ENCODE results near the gene SYCP1. TPM values are rescaled to one million over a fixed set of nuclear protein-coding genes. Genes with fewer than 3 reads are reported as not detected.

The SYCP1 gene
- total RNA-seq (not detected), polyA plus RNA-seq (ENCODE audit: insufficient read depth, low read depth, low replicate concordance) (not detected)
- long read RNA-seq, donor 1, result 0 reads
- long read RNA-seq, donor 2, result 0 reads
- long read RNA-seq, donor 3, result 0 reads
- long read RNA-seq, donor 4, result 0 reads
- long read RNA-seq, donor 5, result 0 reads
- long read RNA-seq, donor 6, partial matches to known transcripts, result 0 of 9 reads
- long read RNA-seq, donor 6, other reads (novel, unspliced or antisense), result 9 of 9 reads
- long read RNA-seq, donor 7, result 0 reads
- long read RNA-seq, donor 8, result 0 reads
- long read RNA-seq, donor 9, result 0 reads
- long read RNA-seq, donor 10, partial matches to known transcripts, result 31 of 31 reads
- long read RNA-seq, donor 10, other reads (novel, unspliced or antisense), result 0 of 31 reads

GRCh38 chr1:114854693-114855320, at the start of gene SYCP1:
TSS of gene SYCP1 (plus strand) at chr1:114854863. CDS start at chr1:114855465, 602 bp downstream.
- peaks cover 7% of the 10 kb centered on the region for H3K27me3 ChIP-seq (ENCODE audit: control insufficient read depth, insufficient read depth, low read length)
- DNase-seq, result peak in 3 of 5 donors; percentile 14 to 35 (median 27)

GRCh38 chr1:114819869-114820268, 34.8 kb upstream of the SYCP1 start:
- Histone ChIP-seq H3K36me3 (ENCODE audit: control insufficient read depth in 2 of 3, insufficient read depth in 3 of 3, low read length in 3 of 3) (no peaks in the 10 kb centered on the region), H3K4me1 (ENCODE audit: control insufficient read depth in 2 of 3, insufficient read depth in 2 of 3, low read depth in 1 of 3, low read length in 3 of 3) (no peaks in the 10 kb centered on the region), H3K9ac (ENCODE audit: low read length in 3 of 3) (no peak overlapping the region), H3K27ac (ENCODE audit: low read depth in 2 of 2, low read length in 2 of 2) (no peak overlapping the region), H3K9me3 (ENCODE audit: control insufficient read depth in 2 of 3, insufficient read depth in 1 of 3, low read length in 3 of 3) (peaks cover 0 to 3% (median 0%) of the 10 kb centered on the region in 3 donors), H3K27me3 (ENCODE audit: control insufficient read depth, insufficient read depth, low read length) (no peaks in the 10 kb centered on the region), H3K4me3 (ENCODE audit: low read length in 3 of 3) (no peak overlapping the region)
- DNase-seq (no peak), FAIRE-seq (no peak)
- no peak for TF ChIP-seq CTCF (IDR thresholded peaks at IDR 0.05; ENCODE audit: borderline replicate concordance, extremely low read depth, insufficient read depth)
- intact Hi-C loops (cut with DNase I), result no loop called here

More at GRCh38 chr1:114854693-114855320, at the start of gene SYCP1:
- Histone ChIP-seq H3K36me3 (ENCODE audit: control insufficient read depth in 2 of 3, insufficient read depth in 3 of 3, low read length in 3 of 3) (no peaks in the 10 kb centered on the region), H3K4me3 (ENCODE audit: low read length in 3 of 3) (no peak within 1 kb of the TSS), H3K4me1 (ENCODE audit: control insufficient read depth in 2 of 3, insufficient read depth in 2 of 3, low read depth in 1 of 3, low read length in 3 of 3) (no peaks in the 10 kb centered on the region), H3K9me3 (ENCODE audit: control insufficient read depth in 2 of 3, insufficient read depth in 1 of 3, low read length in 3 of 3) (no peaks in the 10 kb centered on the region), H3K27ac (ENCODE audit: low read depth in 2 of 2, low read length in 2 of 2) (no peak within 1 kb of the TSS), H3K9ac (ENCODE audit: low read length in 3 of 3) (no peak within 1 kb of the TSS)
- no peak for FAIRE-seq
- no peak for TF ChIP-seq CTCF (IDR thresholded peaks at IDR 0.05; ENCODE audit: borderline replicate concordance, extremely low read depth, insufficient read depth)
- intact Hi-C loops (cut with DNase I), result no loop called here

GRCh38 chr1:114820392-114820791, 34.3 kb upstream of the SYCP1 start:
- peaks cover 0 to 5% (median 0%) of the 10 kb centered on the region in 3 donors for H3K9me3 ChIP-seq (ENCODE audit: control insufficient read depth in 2 of 3, insufficient read depth in 1 of 3, low read length in 3 of 3)
- TF ChIP-seq CTCF (IDR thresholded peaks at IDR 0.05; ENCODE audit: borderline replicate concordance, extremely low read depth, insufficient read depth), result no peak
- no peak overlapping the region for H3K9ac ChIP-seq (ENCODE audit: low read length in 3 of 3)
- no peak overlapping the region for H3K27ac ChIP-seq (ENCODE audit: low read depth in 2 of 2, low read length in 2 of 2)
- no peaks in the 10 kb centered on the region for H3K27me3 ChIP-seq (ENCODE audit: control insufficient read depth, insufficient read depth, low read length)
- no peak for FAIRE-seq
- H3K4me1 ChIP-seq (ENCODE audit: control insufficient read depth in 2 of 3, insufficient read depth in 2 of 3, low read depth in 1 of 3, low read length in 3 of 3), result no peaks in the 10 kb centered on the region
- DNase-seq, result no peak
- H3K4me3 ChIP-seq (ENCODE audit: low read length in 3 of 3), result no peak overlapping the region
- intact Hi-C loops (cut with DNase I), result no loop called here
- H3K36me3 ChIP-seq (ENCODE audit: control insufficient read depth in 2 of 3, insufficient read depth in 3 of 3, low read length in 3 of 3), result no peaks in the 10 kb centered on the region

All from kidney (tissue), 22 donors.